Measurements from ENCODE around the gene LRP8.
A peak's percentile ranks its signal among the peaks of the same experiment; 100 is the strongest.

LRP8 gene

GRCh38 chr1:53328009-53328461, at the start of gene LRP8:
TSS of gene LRP8 (minus strand) at chr1:53328070. CDS start at chr1:53327912, 158 bp downstream.
- peak; percentile 69 for DNase-seq

GRCh38 chr1:53377438-53377841, 49.6 kb upstream of the LRP8 start:
- DNase-seq: no peak

- no peak for DNase-seq
Measured at GRCh38 chr1:53376742-53377437, 49.0 kb upstream of the LRP8 start.

- no peak for DNase-seq
Measured at GRCh38 chr1:53376041-53376461, 48.2 kb upstream of the LRP8 start.

GRCh38 chr1:53375440-53375839, 47.6 kb upstream of the LRP8 start:
- no peak for DNase-seq

- DNase-seq: no peak
Measured at GRCh38 chr1:53373246-53373645, 45.4 kb upstream of the LRP8 start.

GRCh38 chr1:53372501-53372951, 44.7 kb upstream of the LRP8 start:
- no peak for DNase-seq

GRCh38 chr1:53371851-53372250, 44.0 kb upstream of the LRP8 start:
- no peak for DNase-seq

GRCh38 chr1:53371121-53371666, 43.3 kb upstream of the LRP8 start:
- DNase-seq: no peak

- no peak for DNase-seq
Measured at GRCh38 chr1:53370369-53370961, 42.6 kb upstream of the LRP8 start.

- DNase-seq: no peak
Measured at GRCh38 chr1:53369761-53370160, 41.9 kb upstream of the LRP8 start.

- DNase-seq: no peak
Measured at GRCh38 chr1:53369034-53369750, 41.3 kb upstream of the LRP8 start.

GRCh38 chr1:53368314-53369033, 40.6 kb upstream of the LRP8 start:
- DNase-seq: no peak

GRCh38 chr1:53367503-53368313, 39.8 kb upstream of the LRP8 start:
- DNase-seq: no peak

- no peak for DNase-seq
Measured at GRCh38 chr1:53366901-53367502, 39.1 kb upstream of the LRP8 start.

GRCh38 chr1:53365437-53366063, 37.7 kb upstream of the LRP8 start:
- DNase-seq: no peak

- DNase-seq: no peak
Measured at GRCh38 chr1:53362851-53363642, 35.2 kb upstream of the LRP8 start.

GRCh38 chr1:53362270-53362669, 34.4 kb upstream of the LRP8 start:
- DNase-seq: no peak

GRCh38 chr1:53361541-53361961, 33.7 kb upstream of the LRP8 start:
- no peak for DNase-seq

- no peak for DNase-seq
Measured at GRCh38 chr1:53359934-53360276, 32.0 kb upstream of the LRP8 start.

All from NK-92 treated with Interleukin-12 subunit alpha and Interleukin-12 subunit beta, amount 100 ng/mL, for 24 hours (cell line).